Activated CD4-positive, alpha-beta memory T cell treated with anti-CD3 and anti-CD28 coated beads for 36 hours (primary cell): ENCODE measurements around the gene XAGE2. TPM values are rescaled to one million over a fixed set of nuclear protein-coding genes. Genes with fewer than 3 reads are reported as not detected.

ENCODE experiments used
- CTCF ChIA-PET: fragments of 350-600 bp; sonication (Branson Sonifier 250); formaldehyde crosslinking; loops from one replicate; lab custom pipeline; 2021; ENCODE audit warnings: antibody characterized with exemption, inconsistent platforms; lab: Charles Lee
- POLR2A ChIA-PET: fragments of 350-600 bp; sonication (Branson Sonifier 250); formaldehyde crosslinking; loops from one replicate; lab custom pipeline; 2021; ENCODE audit warnings: antibody characterized with exemption; lab: Charles Lee
- DNase-seq: peaks from one replicate; pipeline ENCODE4 v3.0.0-alpha.2; 2020
- H3K27ac Mint-ChIP-seq: one replicate; pipeline ENCODE4 v1.8.0; 2021; ENCODE audit warnings: mixed read lengths
- H3K27me3 Mint-ChIP-seq: one replicate; pipeline ENCODE4 v1.8.0; 2021; ENCODE audit warnings: mixed read lengths
- H3K36me3 Mint-ChIP-seq: one replicate; pipeline ENCODE4 v1.8.0; 2021; ENCODE audit warnings: mixed read lengths
- H3K4me1 Mint-ChIP-seq: one replicate; pipeline ENCODE4 v1.8.0; 2021; ENCODE audit warnings: low read depth, mixed read lengths
- H3K4me3 Mint-ChIP-seq: one replicate; pipeline ENCODE4 v1.8.0; 2021; ENCODE audit warnings: mild to moderate bottlenecking, mixed read lengths
- H3K9me3 Mint-ChIP-seq: one replicate; pipeline ENCODE4 v1.8.0; 2021; ENCODE audit warnings: mixed read lengths
- intact Hi-C: fragments of 100-400 bp; cut with micrococcal nuclease; formaldehyde crosslinking; loops from one replicate; pipeline ENCODE4 v1.15.1; 2023
- microRNA-seq: library from miRNA; unstranded; fragments of <30 nt; microRNA quantifications from one replicate; pipeline ENCODE4 v1.2.0, GENCODE V29; 2022; ENCODE audit warnings: borderline number of aligned reads, borderline microRNAs expressed, borderline replicate concordance
- total RNA-seq, 2 experiments: library from RNA; stranded (reverse); gene quantifications; one replicate each; pipeline ENCODE4 v1.2.3, GENCODE V29; 2021

XAGE2 gene
- total RNA-seq, 2 experiments from 2014 or later: not detected

DNA sequence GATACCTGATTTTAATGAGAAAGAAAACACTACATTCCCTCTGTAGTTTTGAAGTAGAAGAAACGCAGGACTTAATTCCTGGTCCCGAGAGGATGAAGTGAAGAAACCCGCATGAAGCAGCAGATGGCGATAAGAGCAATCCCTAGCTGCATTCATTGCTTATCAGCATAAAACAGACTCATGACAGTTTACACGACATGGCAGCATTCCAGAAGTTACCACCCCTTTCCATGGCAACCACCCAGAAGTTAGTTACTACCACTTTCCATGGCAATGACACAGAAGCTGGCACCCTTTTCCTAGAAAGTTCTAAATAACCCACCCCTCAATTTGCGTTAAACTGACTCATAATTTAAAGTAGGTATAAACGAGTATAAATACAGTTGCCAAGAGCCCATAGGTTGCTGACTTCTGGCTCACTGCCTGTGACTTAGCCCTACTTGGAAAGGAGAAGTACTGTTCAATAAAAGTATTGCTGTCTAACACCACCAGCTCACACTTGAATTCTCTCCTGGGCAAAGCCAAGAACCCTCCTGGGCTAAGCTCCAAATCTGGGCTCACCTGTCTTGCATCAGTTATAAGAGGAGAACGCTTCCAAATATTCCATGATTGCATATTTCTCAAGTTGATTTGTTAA, 5.5 kb upstream of the XAGE2 start:
- Mint-ChIP-seq H3K27me3 (peaks cover 7% of the 10 kb centered on the region), H3K36me3 (no peaks in the 10 kb centered on the region), H3K4me1 (no peaks in the 10 kb centered on the region), H3K9me3 (no peaks in the 10 kb centered on the region), H3K27ac (no peak overlapping the region), H3K4me3 (no peak overlapping the region)
- ChIA-PET CTCF (no interaction called here), POLR2A (no interaction called here)
- intact Hi-C loops: no loop called here
- no peak for DNase-seq

DNA sequence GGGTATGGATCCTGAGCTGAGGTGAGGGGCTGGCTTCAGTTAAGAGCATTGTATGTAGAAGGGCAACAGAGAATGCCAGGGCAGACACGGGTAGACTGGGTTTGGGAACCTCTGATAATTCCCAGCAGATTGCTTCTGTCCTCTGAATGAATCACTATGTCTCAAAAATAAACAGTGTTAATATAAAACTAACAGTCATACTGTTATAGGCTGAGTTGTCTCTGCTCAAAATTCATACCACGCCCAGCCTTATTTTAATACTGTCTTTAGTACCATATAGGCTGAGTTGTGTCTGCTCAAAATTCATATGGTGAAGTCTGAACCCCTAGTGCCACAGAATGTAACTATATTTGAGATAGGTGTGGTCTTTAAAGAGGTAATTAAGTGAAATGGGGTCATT, 10.0 kb downstream of the XAGE2 start:
- intact Hi-C loops: no loop called here
- no peak for DNase-seq
- H3K4me3 Mint-ChIP-seq: no peak overlapping the region
- no peaks in the 10 kb centered on the region for H3K36me3 Mint-ChIP-seq
- H3K9me3 Mint-ChIP-seq: no peaks in the 10 kb centered on the region
- H3K27me3 Mint-ChIP-seq: peaks cover 2% of the 10 kb centered on the region
- POLR2A ChIA-PET: no interaction called here
- CTCF ChIA-PET: no interaction called here
- no peak overlapping the region for H3K27ac Mint-ChIP-seq
- no peaks in the 10 kb centered on the region for H3K4me1 Mint-ChIP-seq

- Mint-ChIP-seq H3K9me3 (no peaks in the 10 kb centered on the region), H3K4me3 (no peak overlapping the region), H3K36me3 (no peaks in the 10 kb centered on the region), H3K27me3 (peaks cover 2% of the 10 kb centered on the region), H3K27ac (no peak overlapping the region), H3K4me1 (no peaks in the 10 kb centered on the region)
- CTCF ChIA-PET: no interaction called here
- intact Hi-C loops: no loop called here
- POLR2A ChIA-PET: no interaction called here
- no peak for DNase-seq
Measured at GRCh38 chrX:52380993-52381392, 12.2 kb downstream of the XAGE2 start.

GRCh38 chrX:52410439-52411394, 41.9 kb downstream of the XAGE2 start:
- Mint-ChIP-seq H3K9me3 (no peaks in the 10 kb centered on the region), H3K4me3 (no peak overlapping the region), H3K27ac (no peak overlapping the region), H3K27me3 (no peaks in the 10 kb centered on the region), H3K36me3 (no peaks in the 10 kb centered on the region), H3K4me1 (no peaks in the 10 kb centered on the region)
- intact Hi-C loops: no loop called here
- CTCF ChIA-PET: no interaction called here
- POLR2A ChIA-PET: no interaction called here
- no peak for DNase-seq

DNA sequence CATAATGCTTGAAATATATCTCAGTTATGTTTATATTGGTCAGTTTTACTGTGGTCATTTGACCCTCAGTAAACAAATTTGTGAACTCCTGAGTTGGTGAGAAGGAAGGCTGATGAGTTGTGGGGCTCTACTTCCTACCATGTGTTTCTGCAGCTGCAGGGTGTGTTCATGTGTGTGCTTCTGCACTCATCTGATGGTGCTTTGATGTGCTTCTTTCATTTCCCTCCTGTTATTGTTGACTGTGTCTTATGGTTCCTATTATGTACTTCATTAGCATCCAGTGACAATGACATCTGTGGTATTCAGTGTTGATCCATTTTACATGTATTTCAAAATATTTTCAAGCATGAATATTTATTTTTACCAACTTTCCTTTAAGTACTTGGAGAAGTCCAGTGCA, 46.5 kb downstream of the XAGE2 start:
- Mint-ChIP-seq H3K27me3 (no peaks in the 10 kb centered on the region), H3K4me3 (no peak overlapping the region), H3K4me1 (no peaks in the 10 kb centered on the region), H3K27ac (no peak overlapping the region), H3K9me3 (no peaks in the 10 kb centered on the region), H3K36me3 (no peaks in the 10 kb centered on the region)
- CTCF ChIA-PET: no interaction called here
- intact Hi-C loops: no loop called here
- no peak for DNase-seq
- POLR2A ChIA-PET: no interaction called here

DNA sequence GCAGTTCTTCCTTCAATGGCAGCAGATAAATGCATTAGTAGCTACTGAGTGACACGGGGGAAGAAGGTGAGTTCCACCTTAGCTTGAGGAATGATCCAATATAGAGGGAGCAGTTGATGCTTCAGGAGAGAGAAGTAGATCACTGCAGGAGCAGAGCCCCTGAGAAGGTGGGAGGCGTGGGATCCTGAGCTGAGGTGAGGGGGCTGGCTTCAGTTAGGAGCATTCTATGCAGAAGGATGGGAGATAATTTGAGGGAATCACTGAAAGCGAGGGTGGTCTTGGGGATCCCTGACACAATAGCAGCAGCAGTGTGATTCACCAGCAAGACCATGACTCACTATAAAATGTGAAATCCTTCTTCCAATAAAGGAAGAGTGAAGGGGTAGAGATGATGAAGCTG, 48.0 kb downstream of the XAGE2 start:
- Mint-ChIP-seq H3K27ac (no peak overlapping the region), H3K9me3 (no peaks in the 10 kb centered on the region), H3K4me3 (no peak overlapping the region), H3K36me3 (no peaks in the 10 kb centered on the region), H3K4me1 (no peaks in the 10 kb centered on the region), H3K27me3 (no peaks in the 10 kb centered on the region)
- DNase-seq: no peak
- intact Hi-C loops: no loop called here
- ChIA-PET CTCF (no interaction called here), POLR2A (no interaction called here)

- Mint-ChIP-seq H3K27me3 (no peaks in the 10 kb centered on the region), H3K27ac (no peak overlapping the region), H3K9me3 (no peaks in the 10 kb centered on the region), H3K36me3 (no peaks in the 10 kb centered on the region), H3K4me3 (no peak overlapping the region), H3K4me1 (no peaks in the 10 kb centered on the region)
- no peak for DNase-seq
- POLR2A ChIA-PET: no interaction called here
- CTCF ChIA-PET: no interaction called here
- intact Hi-C loops: no loop called here
Measured at GRCh38 chrX:52420824-52421443, 52.1 kb downstream of the XAGE2 start.

DNA sequence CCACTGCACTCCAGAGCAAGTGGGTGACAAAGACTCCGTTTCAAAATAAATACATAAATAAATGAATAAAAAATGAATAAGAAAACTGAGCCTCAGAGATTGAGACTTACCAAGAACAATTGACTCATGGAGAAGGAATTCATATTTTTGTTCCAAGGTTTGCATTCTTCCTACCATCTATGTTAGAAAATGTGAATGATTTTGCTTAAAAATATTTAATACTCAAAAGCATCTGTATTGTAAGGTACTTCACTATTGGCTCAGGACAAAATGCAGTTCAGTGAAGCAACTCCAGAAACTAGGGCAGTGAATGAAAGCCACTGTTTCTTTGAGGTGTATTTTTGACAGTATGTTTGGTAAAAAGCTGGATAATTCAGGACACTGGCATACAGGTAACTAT, 54.1 kb downstream of the XAGE2 start:
- DNase-seq: no peak
- H3K27me3 Mint-ChIP-seq: no peaks in the 10 kb centered on the region
- H3K27ac Mint-ChIP-seq: no peak overlapping the region
- H3K36me3 Mint-ChIP-seq: no peaks in the 10 kb centered on the region
- ChIA-PET POLR2A (no interaction called here), CTCF (no interaction called here)
- intact Hi-C loops: no loop called here
- H3K9me3 Mint-ChIP-seq: no peaks in the 10 kb centered on the region
- no peaks in the 10 kb centered on the region for H3K4me1 Mint-ChIP-seq
- no peak overlapping the region for H3K4me3 Mint-ChIP-seq

- Mint-ChIP-seq H3K27me3 (no peaks in the 10 kb centered on the region), H3K36me3 (no peaks in the 10 kb centered on the region), H3K27ac (no peak overlapping the region), H3K9me3 (no peaks in the 10 kb centered on the region), H3K4me3 (no peak overlapping the region), H3K4me1 (no peaks in the 10 kb centered on the region)
- POLR2A ChIA-PET: no interaction called here
- intact Hi-C loops: no loop called here
- CTCF ChIA-PET: no interaction called here
- no peak for DNase-seq
Measured at GRCh38 chrX:52424656-52425055, 55.8 kb downstream of the XAGE2 start.

Small RNA genes within 50 kb of the gene (microRNA-seq; reads per million reads assigned to microRNA genes)
- not detected for gene MIR8088

Other genes with a start within 250 kb of the XAGE2 start
- gene MAGED4, start 184.1 kb upstream of the XAGE2 start, total RNA-seq: 1 to 10 TPM; 1.2 TPM
- not detected for gene XAGE1A, start 126.8 kb downstream of the XAGE2 start, total RNA-seq
- gene XAGE1B, start 148.0 kb downstream of the XAGE2 start, total RNA-seq: not detected